ENCODE measurements around the gene ZNF560. TPM values are rescaled to one million over a fixed set of nuclear protein-coding genes. Genes with fewer than 3 reads are reported as not detected.

The ZNF560 gene
- total and polyA plus RNA-seq, 2 experiments from 2014 or later = 0.48 to 1.9 TPM

- in situ Hi-C loops (cut with MboI) = no loop called here
- Histone ChIP-seq H3K27me3 (replicated peaks; ENCODE audit: insufficient read depth) (no peaks in the 10 kb centered on the region), H4K20me1 (ENCODE audit: insufficient read depth) (no peaks in the 10 kb centered on the region), H3K9me2 (ENCODE audit: insufficient read depth) (no peaks in the 10 kb centered on the region), H2AFZ (no peak overlapping the region), H3K9ac (no peak overlapping the region), H3K9me3 (ENCODE audit: low read depth) (peaks cover 36% of the 10 kb centered on the region), H3K36me3 (ENCODE audit: low read depth) (peaks cover 54% of the 10 kb centered on the region), H3K79me2 (ENCODE audit: insufficient read depth) (no peaks in the 10 kb centered on the region), H3K4me3 (no peak overlapping the region), H3K4me1 (ENCODE audit: insufficient read depth) (no peaks in the 10 kb centered on the region), H3K27ac (no peak overlapping the region), H3F3A (ENCODE audit: insufficient read depth) (peaks cover 16% of the 10 kb centered on the region), H3K4me2 (ENCODE audit: unreplicated experiment) (no peak overlapping the region)
- WGBS, 2 experiments (ENCODE audit: low coverage in 1 of 2, low lambda C conversion rate in 2 of 2, missing lambda C conversion rate in 2 of 2) = 97 to 100% methylated on average over 1 of the region's 1 CpG
- DNase-seq = peak; percentile 11
- TF ChIP-seq EZH2phosphoT487 (IDR thresholded peaks at IDR 0.05; ENCODE audit: insufficient read depth, low read depth) = no peak
- no peak for TF ChIP-seq EZH2 (IDR thresholded peaks at IDR 0.05; ENCODE audit: insufficient read depth, poor library complexity, severe bottlenecking)
Observed at GRCh38 chr19:9523885-9524474, 25.6 kb upstream of the ZNF560 start.

DNA sequence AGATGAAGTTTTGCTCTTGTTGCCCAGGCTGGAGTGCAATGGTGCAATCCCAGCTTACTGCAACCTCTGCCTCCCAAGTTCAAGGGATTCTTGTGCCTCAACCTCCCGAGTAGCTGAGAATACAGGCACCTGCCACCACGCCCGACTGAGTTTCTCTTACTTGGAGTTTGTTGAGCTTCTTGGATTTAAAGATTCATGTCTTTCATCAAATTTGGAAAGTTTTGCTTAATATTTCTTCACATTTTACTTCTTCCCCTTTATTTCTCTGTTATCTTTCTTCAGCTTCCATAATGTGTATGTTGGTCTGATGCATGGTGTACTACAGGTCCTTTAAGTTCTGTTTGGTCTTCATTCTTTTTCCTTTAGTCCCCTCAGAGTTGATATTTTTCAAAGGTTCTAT lies 8.9 kb upstream of the ZNF560 start:
- 28 to 39% methylated on average over 3 of the region's 3 CpGs for WGBS, 2 experiments (ENCODE audit: low coverage in 1 of 2, low lambda C conversion rate in 2 of 2, missing lambda C conversion rate in 2 of 2)
- Histone ChIP-seq H3K4me2 (ENCODE audit: unreplicated experiment) (no peak overlapping the region), H2AFZ (no peak overlapping the region), H3K9ac (no peak overlapping the region), H4K20me1 (ENCODE audit: insufficient read depth) (no peaks in the 10 kb centered on the region), H3K4me1 (ENCODE audit: insufficient read depth) (no peaks in the 10 kb centered on the region), H3F3A (ENCODE audit: insufficient read depth) (no peaks in the 10 kb centered on the region), H3K79me2 (ENCODE audit: insufficient read depth) (no peaks in the 10 kb centered on the region), H3K36me3 (ENCODE audit: low read depth) (no peaks in the 10 kb centered on the region), H3K9me2 (ENCODE audit: insufficient read depth) (no peaks in the 10 kb centered on the region), H3K9me3 (ENCODE audit: low read depth) (no peaks in the 10 kb centered on the region), H3K4me3 (no peak overlapping the region), H3K27me3 (replicated peaks; ENCODE audit: insufficient read depth) (no peaks in the 10 kb centered on the region), H3K27ac (no peak overlapping the region)
- in situ Hi-C loops (cut with MboI) = no loop called here
- no peak for DNase-seq
- TF ChIP-seq EZH2 (IDR thresholded peaks at IDR 0.05; ENCODE audit: insufficient read depth, poor library complexity, severe bottlenecking) = no peak
- no peak for TF ChIP-seq EZH2phosphoT487 (IDR thresholded peaks at IDR 0.05; ENCODE audit: insufficient read depth, low read depth)

DNA sequence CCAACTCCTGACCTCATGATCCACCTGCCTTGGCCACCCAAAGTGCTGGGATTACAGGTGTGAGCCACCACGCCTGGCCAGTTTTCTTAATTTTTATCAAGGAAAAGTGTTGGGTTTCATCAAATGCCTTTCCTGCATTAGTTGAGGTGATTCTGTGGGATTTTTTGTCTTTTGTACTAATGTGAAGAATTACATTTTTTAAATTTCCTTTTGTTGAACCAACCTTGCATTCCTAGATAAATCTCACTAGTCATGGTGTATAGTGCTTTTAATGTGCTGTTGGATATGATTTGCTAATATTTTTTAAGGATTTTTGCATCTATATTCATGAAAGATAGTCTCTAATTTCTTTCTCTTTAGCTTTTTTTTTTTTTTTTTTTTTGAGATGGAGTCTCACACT lies 2.4 kb upstream of the ZNF560 start:
- H2AFZ ChIP-seq = no peak overlapping the region
- no peak for TF ChIP-seq EZH2phosphoT487 (IDR thresholded peaks at IDR 0.05; ENCODE audit: insufficient read depth, low read depth)
- TF ChIP-seq EZH2 (IDR thresholded peaks at IDR 0.05; ENCODE audit: insufficient read depth, poor library complexity, severe bottlenecking) = no peak
- no peak overlapping the region for H3K4me3 ChIP-seq
- 55 to 71% methylated on average over 1 of the region's 1 CpG for WGBS, 2 experiments (ENCODE audit: low coverage in 1 of 2, low lambda C conversion rate in 2 of 2, missing lambda C conversion rate in 2 of 2)
- H3K9ac ChIP-seq = no peak overlapping the region
- H3K4me1 ChIP-seq (ENCODE audit: insufficient read depth) = no peaks in the 10 kb centered on the region
- H3K4me2 ChIP-seq (ENCODE audit: unreplicated experiment) = no peak overlapping the region
- DNase-seq = no peak
- no peaks in the 10 kb centered on the region for H3K79me2 ChIP-seq (ENCODE audit: insufficient read depth)
- no peaks in the 10 kb centered on the region for H3K9me2 ChIP-seq (ENCODE audit: insufficient read depth)
- H3K36me3 ChIP-seq (ENCODE audit: low read depth) = no peaks in the 10 kb centered on the region
- H3K27ac ChIP-seq = no peak overlapping the region
- H3K9me3 ChIP-seq (ENCODE audit: low read depth) = no peaks in the 10 kb centered on the region
- no peaks in the 10 kb centered on the region for H3F3A ChIP-seq (ENCODE audit: insufficient read depth)
- no peaks in the 10 kb centered on the region for H3K27me3 ChIP-seq (replicated peaks; ENCODE audit: insufficient read depth)
- no peaks in the 10 kb centered on the region for H4K20me1 ChIP-seq (ENCODE audit: insufficient read depth)
- in situ Hi-C loops (cut with MboI) = no loop called here

DNA sequence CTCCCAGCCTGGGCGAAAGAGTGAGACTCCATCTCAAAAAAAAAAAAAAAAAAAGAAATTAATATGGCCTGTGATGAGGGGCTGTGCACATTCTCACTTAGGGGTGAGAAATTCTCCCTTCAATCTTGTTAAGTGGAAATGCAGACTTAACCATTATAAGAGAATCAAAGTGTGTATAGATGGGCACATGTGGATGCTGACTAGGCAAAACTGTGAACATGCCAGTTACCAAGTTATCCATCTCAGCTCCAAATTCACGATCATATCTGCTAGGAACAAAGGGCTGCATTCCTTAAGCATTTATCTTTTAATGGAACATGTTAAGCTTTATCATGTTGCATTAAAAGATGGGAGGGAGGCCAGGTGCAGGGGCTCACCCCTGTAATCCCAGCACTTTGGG lies 4.3 kb downstream of the ZNF560 start:
- TF ChIP-seq EZH2 (IDR thresholded peaks at IDR 0.05; ENCODE audit: insufficient read depth, poor library complexity, severe bottlenecking) (no peak), EZH2phosphoT487 (IDR thresholded peaks at IDR 0.05; ENCODE audit: insufficient read depth, low read depth) (no peak)
- Histone ChIP-seq H3K27ac (no peak overlapping the region), H3K9ac (no peak overlapping the region), H3K79me2 (ENCODE audit: insufficient read depth) (no peaks in the 10 kb centered on the region), H3K27me3 (replicated peaks; ENCODE audit: insufficient read depth) (no peaks in the 10 kb centered on the region), H3K9me3 (ENCODE audit: low read depth) (no peaks in the 10 kb centered on the region), H3K4me1 (ENCODE audit: insufficient read depth) (no peaks in the 10 kb centered on the region), H3K4me3 (no peak overlapping the region), H3K4me2 (ENCODE audit: unreplicated experiment) (no peak overlapping the region), H3F3A (ENCODE audit: insufficient read depth) (no peaks in the 10 kb centered on the region), H4K20me1 (ENCODE audit: insufficient read depth) (no peaks in the 10 kb centered on the region), H2AFZ (no peak overlapping the region), H3K36me3 (ENCODE audit: low read depth) (no peaks in the 10 kb centered on the region), H3K9me2 (ENCODE audit: insufficient read depth) (no peaks in the 10 kb centered on the region)
- in situ Hi-C loops (cut with MboI) = no loop called here
- DNase-seq = no peak
- WGBS, 2 experiments (ENCODE audit: low coverage in 1 of 2, low lambda C conversion rate in 2 of 2, missing lambda C conversion rate in 2 of 2) = 20 to 26% methylated on average over 2 of the region's 2 CpGs

DNA sequence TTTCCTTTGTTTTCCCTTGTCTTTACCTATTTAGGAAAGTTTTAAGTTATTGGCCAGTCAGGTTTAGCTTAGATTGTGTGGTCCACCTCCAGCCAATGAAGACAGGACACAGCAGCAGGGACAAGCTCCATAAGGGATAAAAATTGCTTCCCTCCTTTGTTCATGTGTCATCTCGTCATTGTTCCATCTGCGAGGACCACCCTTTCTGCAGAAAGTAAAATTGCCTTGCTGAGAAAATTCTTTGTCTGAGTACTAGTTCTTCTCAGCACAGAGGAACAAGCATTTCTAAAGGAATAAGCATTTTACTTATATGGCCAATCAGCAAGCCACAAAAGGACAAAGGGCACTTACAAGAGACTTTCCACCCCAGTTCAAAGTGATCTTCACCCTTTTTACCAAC lies 11.4 kb downstream of the ZNF560 start:
- Histone ChIP-seq H3K9me3 (ENCODE audit: low read depth) (no peaks in the 10 kb centered on the region), H2AFZ (no peak overlapping the region), H3K9ac (no peak overlapping the region), H3K4me3 (no peak overlapping the region), H3K4me1 (ENCODE audit: insufficient read depth) (no peaks in the 10 kb centered on the region), H3K4me2 (ENCODE audit: unreplicated experiment) (no peak overlapping the region), H4K20me1 (ENCODE audit: insufficient read depth) (no peaks in the 10 kb centered on the region), H3K27me3 (replicated peaks; ENCODE audit: insufficient read depth) (no peaks in the 10 kb centered on the region), H3K36me3 (ENCODE audit: low read depth) (no peaks in the 10 kb centered on the region), H3F3A (ENCODE audit: insufficient read depth) (no peaks in the 10 kb centered on the region), H3K27ac (no peak overlapping the region), H3K79me2 (ENCODE audit: insufficient read depth) (no peaks in the 10 kb centered on the region), H3K9me2 (ENCODE audit: insufficient read depth) (no peaks in the 10 kb centered on the region)
- no peak for DNase-seq
- 46 to 81% methylated on average over 2 of the region's 2 CpGs for WGBS, 2 experiments (ENCODE audit: low coverage in 1 of 2, low lambda C conversion rate in 2 of 2, missing lambda C conversion rate in 2 of 2)
- in situ Hi-C loops (cut with MboI) = no loop called here
- TF ChIP-seq EZH2phosphoT487 (IDR thresholded peaks at IDR 0.05; ENCODE audit: insufficient read depth, low read depth) = no peak

All from GM23248 (cell line).